ENCODE results near the gene MORC3. TPM values are rescaled to one million over a fixed set of nuclear protein-coding genes. Genes with fewer than 3 reads are reported as not detected.

The MORC3 gene
- total and polyA plus RNA-seq, 4 donors, result 3.9 to 44.1 (median 14.1) TPM

DNA sequence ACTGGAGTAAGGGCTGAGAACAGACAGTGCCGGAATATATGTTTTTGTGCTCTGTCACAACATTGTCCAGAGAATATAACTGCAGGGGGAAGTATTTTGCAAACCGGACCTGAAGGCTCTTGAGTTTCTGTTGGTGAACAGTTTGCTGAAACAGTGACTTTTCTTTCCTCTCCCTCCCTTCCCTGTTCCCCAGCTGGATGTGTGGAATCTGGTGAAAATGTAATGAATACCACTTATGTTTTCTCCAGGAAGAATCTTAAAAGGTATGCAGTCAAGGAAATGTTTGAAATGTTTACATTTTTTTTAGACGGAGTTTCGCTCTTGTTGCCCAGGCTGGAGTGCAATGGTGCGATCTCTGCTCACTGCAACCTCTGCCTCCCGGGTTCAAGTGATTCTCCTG, 88.6 kb downstream of the MORC3 start:
- TF ChIP-seq YY1 (IDR thresholded peaks at IDR 0.05), result no peak
- TF ChIP-seq HNF4A (conservative IDR thresholded peaks at IDR 0.05), result no peak
- TF ChIP-seq SP1 (IDR thresholded peaks at IDR 0.05), result no peak
- no peak for TF ChIP-seq RXRA (IDR thresholded peaks at IDR 0.05)
- TF ChIP-seq HNF4G (IDR thresholded peaks at IDR 0.05), result no peak
- TF ChIP-seq, protein P1, sequence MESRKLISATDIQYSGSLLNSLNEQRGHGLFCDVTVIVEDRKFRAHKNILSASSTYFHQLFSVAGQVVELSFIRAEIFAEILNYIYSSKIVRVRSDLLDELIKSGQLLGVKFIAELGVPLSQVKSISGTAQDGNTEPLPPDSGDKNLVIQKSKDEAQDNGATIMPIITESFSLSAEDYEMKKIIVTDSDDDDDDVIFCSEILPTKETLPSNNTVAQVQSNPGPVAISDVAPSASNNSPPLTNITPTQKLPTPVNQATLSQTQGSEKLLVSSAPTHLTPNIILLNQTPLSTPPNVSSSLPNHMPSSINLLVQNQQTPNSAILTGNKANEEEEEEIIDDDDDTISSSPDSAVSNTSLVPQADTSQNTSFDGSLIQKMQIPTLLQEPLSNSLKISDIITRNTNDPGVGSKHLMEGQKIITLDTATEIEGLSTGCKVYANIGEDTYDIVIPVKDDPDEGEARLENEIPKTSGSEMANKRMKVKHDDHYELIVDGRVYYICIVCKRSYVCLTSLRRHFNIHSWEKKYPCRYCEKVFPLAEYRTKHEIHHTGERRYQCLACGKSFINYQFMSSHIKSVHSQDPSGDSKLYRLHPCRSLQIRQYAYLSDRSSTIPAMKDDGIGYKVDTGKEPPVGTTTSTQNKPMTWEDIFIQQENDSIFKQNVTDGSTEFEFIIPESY (IDR thresholded peaks at IDR 0.05), result no peak
- TF ChIP-seq JUND (IDR thresholded peaks at IDR 0.05), result no peak
- no peak for TF ChIP-seq NR2F2 (IDR thresholded peaks at IDR 0.05)
- TF ChIP-seq, protein P2, sequence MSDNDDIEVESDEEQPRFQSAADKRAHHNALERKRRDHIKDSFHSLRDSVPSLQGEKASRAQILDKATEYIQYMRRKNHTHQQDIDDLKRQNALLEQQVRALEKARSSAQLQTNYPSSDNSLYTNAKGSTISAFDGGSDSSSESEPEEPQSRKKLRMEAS (IDR thresholded peaks at IDR 0.05), result no peak
- TF ChIP-seq EGR1 (IDR thresholded peaks at IDR 0.05; ENCODE audit: low read depth in 2 of 2), result no peak
- TF ChIP-seq FOXA1 (IDR thresholded peaks at IDR 0.05), result no peak
- TF ChIP-seq, protein P3, sequence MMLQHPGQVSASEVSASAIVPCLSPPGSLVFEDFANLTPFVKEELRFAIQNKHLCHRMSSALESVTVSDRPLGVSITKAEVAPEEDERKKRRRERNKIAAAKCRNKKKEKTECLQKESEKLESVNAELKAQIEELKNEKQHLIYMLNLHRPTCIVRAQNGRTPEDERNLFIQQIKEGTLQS (IDR thresholded peaks at IDR 0.05), result no peak
- TF ChIP-seq FOXA2 (IDR thresholded peaks at IDR 0.05), result no peak
- TF ChIP-seq, protein P4, sequence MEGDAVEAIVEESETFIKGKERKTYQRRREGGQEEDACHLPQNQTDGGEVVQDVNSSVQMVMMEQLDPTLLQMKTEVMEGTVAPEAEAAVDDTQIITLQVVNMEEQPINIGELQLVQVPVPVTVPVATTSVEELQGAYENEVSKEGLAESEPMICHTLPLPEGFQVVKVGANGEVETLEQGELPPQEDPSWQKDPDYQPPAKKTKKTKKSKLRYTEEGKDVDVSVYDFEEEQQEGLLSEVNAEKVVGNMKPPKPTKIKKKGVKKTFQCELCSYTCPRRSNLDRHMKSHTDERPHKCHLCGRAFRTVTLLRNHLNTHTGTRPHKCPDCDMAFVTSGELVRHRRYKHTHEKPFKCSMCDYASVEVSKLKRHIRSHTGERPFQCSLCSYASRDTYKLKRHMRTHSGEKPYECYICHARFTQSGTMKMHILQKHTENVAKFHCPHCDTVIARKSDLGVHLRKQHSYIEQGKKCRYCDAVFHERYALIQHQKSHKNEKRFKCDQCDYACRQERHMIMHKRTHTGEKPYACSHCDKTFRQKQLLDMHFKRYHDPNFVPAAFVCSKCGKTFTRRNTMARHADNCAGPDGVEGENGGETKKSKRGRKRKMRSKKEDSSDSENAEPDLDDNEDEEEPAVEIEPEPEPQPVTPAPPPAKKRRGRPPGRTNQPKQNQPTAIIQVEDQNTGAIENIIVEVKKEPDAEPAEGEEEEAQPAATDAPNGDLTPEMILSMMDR (IDR thresholded peaks at IDR 0.05; ENCODE audit: low read depth, low read length, missing input control), result no peak
- TF ChIP-seq, protein P5, sequence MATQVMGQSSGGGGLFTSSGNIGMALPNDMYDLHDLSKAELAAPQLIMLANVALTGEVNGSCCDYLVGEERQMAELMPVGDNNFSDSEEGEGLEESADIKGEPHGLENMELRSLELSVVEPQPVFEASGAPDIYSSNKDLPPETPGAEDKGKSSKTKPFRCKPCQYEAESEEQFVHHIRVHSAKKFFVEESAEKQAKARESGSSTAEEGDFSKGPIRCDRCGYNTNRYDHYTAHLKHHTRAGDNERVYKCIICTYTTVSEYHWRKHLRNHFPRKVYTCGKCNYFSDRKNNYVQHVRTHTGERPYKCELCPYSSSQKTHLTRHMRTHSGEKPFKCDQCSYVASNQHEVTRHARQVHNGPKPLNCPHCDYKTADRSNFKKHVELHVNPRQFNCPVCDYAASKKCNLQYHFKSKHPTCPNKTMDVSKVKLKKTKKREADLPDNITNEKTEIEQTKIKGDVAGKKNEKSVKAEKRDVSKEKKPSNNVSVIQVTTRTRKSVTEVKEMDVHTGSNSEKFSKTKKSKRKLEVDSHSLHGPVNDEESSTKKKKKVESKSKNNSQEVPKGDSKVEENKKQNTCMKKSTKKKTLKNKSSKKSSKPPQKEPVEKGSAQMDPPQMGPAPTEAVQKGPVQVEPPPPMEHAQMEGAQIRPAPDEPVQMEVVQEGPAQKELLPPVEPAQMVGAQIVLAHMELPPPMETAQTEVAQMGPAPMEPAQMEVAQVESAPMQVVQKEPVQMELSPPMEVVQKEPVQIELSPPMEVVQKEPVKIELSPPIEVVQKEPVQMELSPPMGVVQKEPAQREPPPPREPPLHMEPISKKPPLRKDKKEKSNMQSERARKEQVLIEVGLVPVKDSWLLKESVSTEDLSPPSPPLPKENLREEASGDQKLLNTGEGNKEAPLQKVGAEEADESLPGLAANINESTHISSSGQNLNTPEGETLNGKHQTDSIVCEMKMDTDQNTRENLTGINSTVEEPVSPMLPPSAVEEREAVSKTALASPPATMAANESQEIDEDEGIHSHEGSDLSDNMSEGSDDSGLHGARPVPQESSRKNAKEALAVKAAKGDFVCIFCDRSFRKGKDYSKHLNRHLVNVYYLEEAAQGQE (IDR thresholded peaks at IDR 0.05), result no peak
- TF ChIP-seq TAF1 (conservative IDR thresholded peaks at IDR 0.05), result no peak
- TF ChIP-seq GABPA (IDR thresholded peaks at IDR 0.05 in 1 of 2, conservative IDR thresholded peaks at IDR 0.05 in 1 of 2), result no peak
- no peak for TF ChIP-seq RAD21 (IDR thresholded peaks at IDR 0.05)
- Histone ChIP-seq H3K9ac (ENCODE audit: low read depth in 1 of 2, low read length in 2 of 2) (no peak overlapping the region), H3K36me3 (ENCODE audit: control insufficient read depth in 4 of 4, insufficient read depth in 3 of 4, low read depth in 1 of 4, low read length in 3 of 4) (peaks cover 0 to 7% (median 0%) of the 10 kb centered on the region in 4 donors), H3K27me3 (ENCODE audit: control insufficient read depth in 4 of 4, insufficient read depth in 4 of 4, low read length in 3 of 4) (no peaks in the 10 kb centered on the region), H3K9me3 (ENCODE audit: control insufficient read depth in 4 of 4, low read length in 3 of 4) (no peaks in the 10 kb centered on the region), H3K4me1 (ENCODE audit: control insufficient read depth in 4 of 4, insufficient read depth in 4 of 4, low read length in 3 of 4) (no peaks in the 10 kb centered on the region), H3K4me3 (ENCODE audit: low read depth in 1 of 3, low read length in 3 of 3) (no peak overlapping the region), H3K27ac (ENCODE audit: low read depth in 1 of 2, low read length in 2 of 2) (no peak overlapping the region)
- DNase-seq (ENCODE audit: low spot score), result no peak
- 96% methylated on average over 6 of the region's 6 CpGs for WGBS
